Activated CD4-positive, alpha-beta T cell treated with anti-CD3 and anti-CD28 coated beads, Interleukin-2, amount 50 U/mL, for 16 hours (primary cell): ENCODE measurements around the gene GAD2.
A peak's percentile ranks its signal among the peaks of the same experiment; 100 is the strongest.
"Not testable (repeated sequence)": the region's sequence is repeated elsewhere in the genome, so short reads cannot be mapped to it uniquely, and the experiment has no call there.

Source experiments
- DNase-seq: peaks from one replicate; pipeline ENCODE4 v3.0.0-alpha.2; 2020

GAD2 gene

DNA sequence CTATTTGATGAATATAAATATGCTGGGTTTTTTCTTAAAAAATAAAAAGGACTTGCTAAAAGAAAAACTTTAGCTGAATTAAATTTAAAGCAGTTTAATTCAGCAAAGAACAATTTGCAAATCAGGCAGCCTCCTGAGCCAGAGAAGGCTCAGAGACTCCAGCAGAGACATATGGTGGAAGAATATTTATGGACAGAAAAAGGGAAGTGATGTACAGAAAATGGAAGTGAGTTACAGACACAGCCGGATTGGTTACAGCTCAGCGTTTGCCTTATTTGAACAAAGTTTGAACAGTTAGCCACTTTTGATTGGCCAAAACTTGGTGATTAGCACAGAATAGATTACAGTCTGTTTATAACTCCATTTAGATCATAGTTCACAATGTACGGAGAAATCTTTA lies 110.3 kb downstream of the GAD2 start:
- DNase-seq: no peak

DNA sequence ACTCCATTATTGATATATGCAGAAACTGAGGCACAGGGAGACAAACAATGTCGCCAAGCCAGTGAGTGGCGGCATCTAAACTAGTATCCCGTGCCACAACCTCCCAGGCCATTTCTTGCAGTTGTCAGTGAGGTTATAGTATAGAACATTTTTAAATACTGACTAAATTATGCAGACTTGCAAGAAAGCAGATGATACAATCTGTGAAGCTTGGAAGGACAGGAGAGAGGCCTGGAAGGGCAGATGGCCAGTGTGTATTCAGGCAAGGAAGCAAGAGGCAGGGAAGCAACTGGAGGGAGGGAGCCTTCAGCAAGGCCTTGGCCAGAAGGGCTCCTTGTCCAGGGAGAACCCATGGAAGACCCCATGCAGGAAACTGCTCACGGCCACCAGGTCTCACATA lies 111.2 kb downstream of the GAD2 start:
- DNase-seq: no peak

DNA sequence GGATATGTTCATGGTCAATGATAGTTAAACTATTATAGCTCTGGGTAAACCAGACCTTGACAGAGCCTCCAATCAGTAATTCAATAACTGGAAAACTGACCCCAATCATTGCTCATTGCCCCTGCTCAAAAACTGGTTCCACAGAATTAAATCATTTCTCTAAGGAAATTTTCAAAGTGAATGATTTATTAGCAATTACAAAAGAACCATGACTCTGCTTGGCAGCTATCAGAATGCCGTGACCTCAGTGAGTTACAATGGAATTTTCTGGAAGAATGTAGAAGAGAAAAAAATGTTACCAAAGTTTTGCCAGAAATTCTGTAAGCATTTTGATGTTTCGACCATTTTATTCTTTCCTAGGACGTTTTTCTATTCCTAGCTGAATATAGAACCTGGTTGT lies 114.8 kb downstream of the GAD2 start:
- no peak for DNase-seq

DNA sequence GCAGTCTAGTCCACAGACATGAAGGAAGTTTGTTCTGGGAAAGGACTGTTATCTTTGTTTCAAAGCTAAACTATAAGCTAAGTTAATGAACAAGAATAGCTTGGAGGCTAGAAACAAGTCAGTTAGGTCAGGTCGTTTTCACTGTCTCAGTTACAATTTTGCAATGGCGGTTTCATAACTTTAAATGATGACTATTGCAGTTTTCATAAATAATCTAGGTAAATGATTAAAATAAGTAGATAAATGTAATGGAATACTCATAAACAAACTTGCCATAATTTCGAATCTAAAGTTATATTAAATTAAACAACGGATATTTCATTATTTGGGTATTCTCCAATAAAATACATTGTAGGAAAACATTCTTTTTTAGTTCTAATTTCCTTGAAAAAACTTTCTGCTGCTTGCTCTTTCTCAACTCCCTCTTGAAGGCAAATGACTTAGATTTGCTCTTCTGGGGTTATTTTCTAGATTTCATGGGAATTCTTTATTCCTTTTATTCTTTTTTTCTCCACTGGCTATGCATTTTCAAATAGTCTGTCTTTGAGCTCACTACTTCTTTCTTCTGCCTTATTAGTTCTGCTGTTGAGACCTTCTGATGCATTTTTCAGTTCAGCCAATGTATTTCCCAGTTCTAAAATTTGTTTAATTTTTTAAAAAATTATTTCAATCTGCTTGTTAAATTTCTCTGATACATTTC lies 117.8 kb downstream of the GAD2 start:
- DNase-seq: no peak

DNA sequence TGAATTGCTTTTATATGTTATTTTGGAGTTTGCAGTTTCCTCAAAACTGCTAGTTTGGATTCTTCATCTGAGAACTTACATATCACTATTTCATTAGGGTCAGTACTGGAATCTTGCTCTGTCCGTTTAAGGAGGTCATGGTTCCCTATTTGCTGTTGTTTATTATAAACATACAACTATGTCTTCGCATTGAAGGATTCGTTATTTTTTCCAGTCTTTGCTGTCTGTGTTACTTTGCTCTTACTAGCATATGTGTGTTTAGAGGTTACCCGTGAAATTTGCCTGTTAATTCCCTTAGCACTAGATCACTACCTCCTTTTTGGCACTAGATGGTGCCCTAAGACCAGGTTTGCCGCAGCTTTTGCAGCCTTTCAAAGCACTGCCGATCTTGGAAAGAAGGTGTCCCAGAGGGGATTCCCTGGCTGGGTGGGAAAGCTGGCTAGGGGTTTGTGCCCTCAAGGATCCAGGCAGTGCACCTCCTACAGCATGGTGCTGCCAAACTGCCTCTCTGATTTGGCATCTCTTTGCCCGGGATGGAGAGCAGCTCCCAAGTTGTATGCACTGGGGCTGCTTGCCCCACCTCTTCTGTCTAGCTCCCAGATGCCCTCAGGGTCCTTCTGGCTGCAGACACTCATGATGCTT lies 118.5 kb downstream of the GAD2 start:
- DNase-seq: peak; percentile 74

DNA sequence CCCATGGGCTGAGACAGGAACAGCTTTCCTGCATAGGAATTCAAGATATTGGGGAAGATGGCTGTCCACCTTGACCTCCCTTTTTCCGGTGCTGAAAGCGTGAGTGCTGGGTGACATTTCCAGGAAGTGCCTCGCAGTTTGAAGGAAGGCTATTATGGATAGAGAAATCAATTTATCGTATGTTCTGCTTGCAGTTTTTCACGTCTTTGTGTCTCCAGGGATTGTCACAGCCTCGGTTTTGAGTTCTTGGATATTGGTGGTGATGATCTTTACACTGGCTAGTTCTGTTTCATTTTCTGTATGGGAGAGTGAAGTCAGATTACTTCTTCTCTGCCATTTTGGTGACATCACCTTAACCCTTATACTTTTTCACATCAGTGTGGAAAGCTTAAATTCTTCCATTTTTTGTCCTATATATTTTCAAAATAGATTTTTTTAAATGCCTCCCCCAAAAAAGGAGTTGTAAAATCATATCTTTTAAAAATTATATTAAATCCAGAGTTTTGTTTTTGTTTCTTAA lies 119.1 kb downstream of the GAD2 start:
- DNase-seq: peak; percentile 5

DNA sequence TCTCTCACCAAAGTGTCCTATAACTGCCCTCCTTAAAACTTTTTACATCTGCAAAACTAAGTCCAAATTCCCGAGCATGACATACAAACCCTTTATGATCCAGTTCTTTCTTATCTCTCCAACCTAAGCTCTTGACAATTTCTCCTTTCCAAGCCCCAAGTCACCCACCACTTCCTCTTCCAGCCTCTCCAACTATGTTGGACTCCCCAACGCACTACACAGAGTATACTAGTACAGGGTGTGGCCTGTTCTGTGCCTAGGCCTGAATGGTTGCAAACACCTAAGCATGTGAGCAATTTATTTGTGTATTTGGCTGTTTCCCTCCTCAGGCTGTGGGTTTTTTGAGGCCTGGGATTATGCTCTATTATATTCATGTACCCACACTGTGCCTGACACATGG lies 120.4 kb downstream of the GAD2 start:
- no peak for DNase-seq

DNA sequence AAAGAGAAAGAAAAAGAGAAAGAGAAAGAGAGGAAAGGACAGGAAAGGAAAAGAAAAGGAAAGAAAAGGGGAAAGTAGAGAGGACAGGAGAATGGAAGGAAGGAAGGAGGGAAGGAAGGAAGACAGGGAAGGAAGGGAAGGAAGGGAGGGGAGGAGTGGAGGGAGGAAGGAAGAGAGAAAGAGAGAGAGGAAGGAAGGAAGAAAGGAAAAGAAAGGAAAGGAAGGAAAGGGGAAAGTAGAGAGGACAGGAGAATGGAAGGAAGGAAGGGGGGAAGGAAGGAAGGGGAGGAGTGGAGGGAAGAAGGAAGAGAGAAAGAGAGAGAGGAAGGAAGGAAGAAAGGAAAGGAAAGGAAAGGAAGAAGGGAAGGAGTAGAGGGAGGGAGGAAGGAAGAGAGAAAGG lies 125.1 kb downstream of the GAD2 start:
- no peak for DNase-seq

DNA sequence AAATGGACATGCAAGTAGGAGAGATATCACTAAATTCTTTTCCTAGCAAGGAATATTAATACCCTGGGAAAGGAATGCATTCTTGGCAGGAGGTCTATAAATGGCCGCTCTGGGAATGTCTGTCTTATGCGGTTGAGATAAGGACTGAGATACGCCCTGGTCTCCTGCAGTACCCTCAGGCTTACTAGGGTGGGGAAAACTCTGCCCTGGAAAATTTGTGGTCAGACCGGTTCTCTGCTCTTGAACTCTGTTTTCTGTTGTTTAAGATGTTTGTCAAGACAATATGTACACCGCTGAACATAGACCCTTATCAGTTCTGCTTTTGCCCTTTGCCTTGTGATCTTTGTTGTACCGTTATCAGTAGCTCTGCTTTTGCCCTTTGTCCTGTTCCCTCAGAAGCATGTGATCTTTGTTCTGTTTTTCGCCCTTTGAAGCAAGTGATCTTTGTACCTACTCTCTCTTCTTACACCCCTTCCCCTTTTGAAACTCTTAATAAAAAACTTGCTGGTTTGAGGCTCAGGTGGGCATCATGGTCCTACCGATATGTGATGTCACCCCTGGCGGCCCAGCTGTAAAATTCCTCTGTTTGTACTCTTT lies 132.3 kb downstream of the GAD2 start:
- not testable (repeated sequence) for DNase-seq
